ENCODE results near the gene TARP.

DNA sequence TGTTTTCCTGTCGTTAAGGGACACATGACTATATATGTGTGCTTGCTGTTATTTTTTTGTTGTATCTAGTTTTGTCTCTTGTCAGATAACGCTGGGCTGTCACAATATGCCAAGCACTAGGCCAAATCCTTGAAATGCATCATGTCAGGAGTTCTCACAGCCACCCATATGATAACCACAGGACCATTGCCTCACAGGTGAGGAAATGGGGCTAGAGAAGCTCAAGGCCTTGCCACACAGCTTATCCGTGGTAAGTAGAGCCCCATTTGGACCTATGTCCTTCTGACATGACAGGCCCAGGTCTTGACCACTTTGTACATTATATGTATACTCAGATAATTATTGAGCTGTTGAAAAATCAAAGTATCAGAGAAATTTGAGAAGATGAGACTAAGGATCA, 42.0 kb upstream of the TARP start:
- TF ChIP-seq CTCF (IDR thresholded peaks at IDR 0.05; ENCODE audit: poor library complexity, severe bottlenecking) (no peak), EZH2 (IDR thresholded peaks at IDR 0.05; ENCODE audit: borderline replicate concordance, insufficient read depth, low read length, poor library complexity, severe bottlenecking) (no peak), POLR2AphosphoS5 (IDR thresholded peaks at IDR 0.05) (no peak), TAF1 (IDR thresholded peaks at IDR 0.05; ENCODE audit: low read depth) (no peak), EP300 (conservative IDR thresholded peaks at IDR 0.05; ENCODE audit: poor library complexity, severe bottlenecking) (no peak), RAD21 (conservative IDR thresholded peaks at IDR 0.05) (no peak)
- TF ChIP-seq, protein P1, sequence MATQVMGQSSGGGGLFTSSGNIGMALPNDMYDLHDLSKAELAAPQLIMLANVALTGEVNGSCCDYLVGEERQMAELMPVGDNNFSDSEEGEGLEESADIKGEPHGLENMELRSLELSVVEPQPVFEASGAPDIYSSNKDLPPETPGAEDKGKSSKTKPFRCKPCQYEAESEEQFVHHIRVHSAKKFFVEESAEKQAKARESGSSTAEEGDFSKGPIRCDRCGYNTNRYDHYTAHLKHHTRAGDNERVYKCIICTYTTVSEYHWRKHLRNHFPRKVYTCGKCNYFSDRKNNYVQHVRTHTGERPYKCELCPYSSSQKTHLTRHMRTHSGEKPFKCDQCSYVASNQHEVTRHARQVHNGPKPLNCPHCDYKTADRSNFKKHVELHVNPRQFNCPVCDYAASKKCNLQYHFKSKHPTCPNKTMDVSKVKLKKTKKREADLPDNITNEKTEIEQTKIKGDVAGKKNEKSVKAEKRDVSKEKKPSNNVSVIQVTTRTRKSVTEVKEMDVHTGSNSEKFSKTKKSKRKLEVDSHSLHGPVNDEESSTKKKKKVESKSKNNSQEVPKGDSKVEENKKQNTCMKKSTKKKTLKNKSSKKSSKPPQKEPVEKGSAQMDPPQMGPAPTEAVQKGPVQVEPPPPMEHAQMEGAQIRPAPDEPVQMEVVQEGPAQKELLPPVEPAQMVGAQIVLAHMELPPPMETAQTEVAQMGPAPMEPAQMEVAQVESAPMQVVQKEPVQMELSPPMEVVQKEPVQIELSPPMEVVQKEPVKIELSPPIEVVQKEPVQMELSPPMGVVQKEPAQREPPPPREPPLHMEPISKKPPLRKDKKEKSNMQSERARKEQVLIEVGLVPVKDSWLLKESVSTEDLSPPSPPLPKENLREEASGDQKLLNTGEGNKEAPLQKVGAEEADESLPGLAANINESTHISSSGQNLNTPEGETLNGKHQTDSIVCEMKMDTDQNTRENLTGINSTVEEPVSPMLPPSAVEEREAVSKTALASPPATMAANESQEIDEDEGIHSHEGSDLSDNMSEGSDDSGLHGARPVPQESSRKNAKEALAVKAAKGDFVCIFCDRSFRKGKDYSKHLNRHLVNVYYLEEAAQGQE (IDR thresholded peaks at IDR 0.05; ENCODE audit: borderline replicate concordance), result no peak

All from neural cell (in vitro differentiated cells).